HT1080 (cell line): ENCODE data around the gene KRTAP27-1. TPM values are rescaled to one million over a fixed set of nuclear protein-coding genes. Genes with fewer than 3 reads are reported as not detected.

ENCODE experiments used
- DNase-seq: peaks from one replicate; pipeline ENCODE4 v3.0.0-alpha.2; 2015; ENCODE audit warnings: low read depth
- small RNA-seq: library from RNA; depleted of rRNA; stranded (forward); fragments of <200 nt; gene quantifications from one replicate; pipeline ENCODE3, GENCODE V24; 2014
- total RNA-seq: library from RNA; depleted of rRNA; stranded (reverse); fragments of >200 nt; shearing (Covaris generic); gene quantifications from 2 replicates; pipeline ENCODE4 v1.2.3, GENCODE V29; 2014; rRNA removed

Gene KRTAP27-1
- total RNA-seq, 1 experiment from 2014 or later: not detected

GRCh38 chr21:30289215-30289614 is 48.3 kb downstream of the KRTAP27-1 start, which contains the start of gene KRTAP25-1:
TSS of gene KRTAP25-1 (minus strand) at chr21:30289514. CDS start at chr21:30289490, 24 bp downstream.
- DNase-seq: no peak

Small RNA genes within 50 kb of the gene (small RNA-seq; reads per million reads assigned to genes)
- gene KRTAP23-1 (not detected), gene MIR4327 (not detected)

Other genes starting within 250 kb of the KRTAP27-1 start
- not detected in 2 replicates for gene CLDN17, start 170.9 kb downstream of the KRTAP27-1 start, total RNA-seq
- gene CLDN8, start 121.6 kb downstream of the KRTAP27-1 start, total RNA-seq: not detected in 2 replicates
- gene KRTAP24-1, start 54.7 kb downstream of the KRTAP27-1 start, total RNA-seq: not detected in 2 replicates
- not detected in 2 replicates for gene KRTAP25-1, start 48.2 kb downstream of the KRTAP27-1 start, total RNA-seq
- not detected in 2 replicates for gene KRTAP26-1, start 17.4 kb downstream of the KRTAP27-1 start, total RNA-seq
- gene KRTAP23-1, start 10.9 kb upstream of the KRTAP27-1 start, total RNA-seq: not detected in 2 replicates
- gene KRTAP13-2, start 34.6 kb upstream of the KRTAP27-1 start, total RNA-seq: not detected in 2 replicates
- gene KRTAP13-1, start 58.3 kb upstream of the KRTAP27-1 start, total RNA-seq: not detected in 2 replicates
- not detected in 2 replicates for gene KRTAP13-3, start 88.2 kb upstream of the KRTAP27-1 start, total RNA-seq
- gene KRTAP13-4, start 92.5 kb upstream of the KRTAP27-1 start, total RNA-seq: not detected in 2 replicates
- gene KRTAP15-1, start 102.6 kb upstream of the KRTAP27-1 start, total RNA-seq: not detected in 2 replicates
- gene KRTAP19-1, start 142.7 kb upstream of the KRTAP27-1 start, total RNA-seq: not detected in 2 replicates
- gene KRTAP19-2, start 149.7 kb upstream of the KRTAP27-1 start, total RNA-seq: not detected in 2 replicates
- gene KRTAP19-3, start 154.3 kb upstream of the KRTAP27-1 start, total RNA-seq: not detected in 2 replicates
- gene KRTAP19-4, start 159.5 kb upstream of the KRTAP27-1 start, total RNA-seq: not detected in 2 replicates
- gene KRTAP19-5, start 164.4 kb upstream of the KRTAP27-1 start, total RNA-seq: not detected in 2 replicates
- gene KRTAP19-6, start 204.2 kb upstream of the KRTAP27-1 start, total RNA-seq: not detected in 2 replicates
- gene KRTAP19-7, start 223.6 kb upstream of the KRTAP27-1 start, total RNA-seq: not detected in 2 replicates